GM04504 (cell line): ENCODE measurements around the gene LRRC3C.

Experiments
- DNase-seq: peaks from one replicate; pipeline ENCODE4 v3.0.0-alpha.2; 2012; ENCODE audit warnings: low read depth

The LRRC3C gene

DNA sequence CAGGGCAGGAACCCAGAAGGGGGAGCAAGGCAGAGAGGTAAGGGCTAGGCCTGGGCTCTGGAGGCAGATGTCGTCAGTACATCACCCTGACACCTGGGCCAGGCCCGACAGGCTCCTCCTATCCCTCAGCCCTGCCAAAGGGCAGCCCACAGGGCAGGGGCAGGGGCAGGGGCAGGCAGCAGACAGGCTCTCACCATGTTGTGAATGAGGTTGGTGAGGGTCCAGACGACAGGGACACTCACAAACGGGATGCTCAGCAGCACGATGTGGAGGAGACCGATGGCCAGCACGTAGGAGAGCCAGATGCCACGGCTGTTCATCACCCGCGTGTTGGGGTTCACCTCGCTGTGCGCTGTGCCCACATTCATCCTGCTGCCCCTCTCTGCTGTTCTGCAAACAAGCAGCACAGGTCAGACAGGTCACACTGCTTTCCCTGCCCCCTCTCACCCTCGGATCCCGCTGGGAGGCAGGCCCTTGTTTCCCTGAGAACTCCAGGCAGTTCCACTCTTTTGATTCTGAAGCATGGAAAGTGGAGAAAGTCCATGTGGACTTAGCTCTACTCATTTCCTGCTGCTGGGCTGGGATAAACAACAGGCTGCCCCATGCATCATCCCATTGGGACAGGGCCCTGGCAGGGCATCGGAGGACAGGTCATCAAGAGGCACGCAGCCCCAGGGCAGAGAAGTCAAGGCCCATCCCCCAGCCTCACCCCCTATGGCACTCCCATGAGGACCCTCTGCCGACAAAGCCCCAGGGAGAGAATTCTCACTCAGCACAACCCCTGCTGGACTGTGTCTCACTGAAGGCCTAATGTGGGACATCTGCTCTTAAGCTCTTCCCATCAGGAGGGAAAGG, 3.5 kb upstream of the LRRC3C start:
- DNase-seq, result no peak

- DNase-seq, result no peak
Measured at GRCh38 chr17:39924691-39925055, 2.9 kb upstream of the LRRC3C start.

GRCh38 chr17:39925282-39926134, 2.0 kb upstream of the LRRC3C start:
- DNase-seq, result no peak

GRCh38 chr17:39926135-39926587, 1.4 kb upstream of the LRRC3C start:
- no peak for DNase-seq

- DNase-seq, result no peak
Measured at GRCh38 chr17:39926588-39927100, 888 bp upstream of the LRRC3C start.

DNA sequence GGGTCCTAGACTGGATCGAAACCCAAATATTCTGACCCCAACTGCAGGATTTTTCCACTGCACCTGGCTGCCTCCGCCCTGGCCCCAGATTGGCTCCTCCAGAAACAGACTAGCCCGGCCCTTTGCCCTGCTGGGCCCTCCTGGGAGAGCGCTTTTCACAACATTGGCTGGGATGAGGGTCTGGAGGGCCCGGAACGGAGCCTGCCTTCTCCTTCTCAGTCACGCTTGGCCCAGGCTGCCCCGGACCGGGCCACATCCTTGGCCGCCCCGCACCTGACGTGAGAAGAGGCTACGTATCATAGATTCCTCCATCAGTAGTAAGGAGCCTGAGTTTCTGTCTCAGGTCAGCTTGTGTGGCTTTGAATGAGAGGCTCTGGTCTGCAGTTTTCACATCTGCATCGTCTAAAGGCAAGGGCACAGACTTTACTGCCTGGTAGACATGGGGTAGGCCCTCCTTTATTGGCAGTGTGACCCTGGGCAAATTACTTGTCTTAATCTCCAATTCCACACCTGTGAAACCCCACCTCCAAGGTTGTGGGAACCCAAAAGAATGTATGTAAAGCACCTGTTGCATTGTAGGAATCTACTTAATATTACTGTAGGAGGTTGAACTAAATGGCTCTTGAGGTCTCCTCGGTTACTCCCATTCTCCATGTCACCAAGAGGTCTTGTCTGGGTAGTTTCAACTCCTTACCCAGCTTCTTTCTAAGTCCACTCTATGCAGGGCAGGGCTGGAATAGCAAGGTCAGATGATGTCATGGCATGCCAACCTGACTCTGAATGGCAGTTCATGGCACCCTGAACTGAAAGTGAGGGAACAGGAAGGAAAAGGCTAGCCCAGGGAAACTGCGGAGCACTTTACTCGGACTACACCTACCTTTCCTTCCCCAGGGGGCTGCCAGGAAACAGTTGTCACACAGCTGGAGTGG, 661 bp downstream of the LRRC3C start:
- no peak for DNase-seq

- peak; percentile 75 for DNase-seq
Measured at GRCh38 chr17:39928858-39929645, 1.5 kb downstream of the LRRC3C start.

GRCh38 chr17:39929646-39930407, 2.3 kb downstream of the LRRC3C start:
- peak; percentile 43 for DNase-seq

DNA sequence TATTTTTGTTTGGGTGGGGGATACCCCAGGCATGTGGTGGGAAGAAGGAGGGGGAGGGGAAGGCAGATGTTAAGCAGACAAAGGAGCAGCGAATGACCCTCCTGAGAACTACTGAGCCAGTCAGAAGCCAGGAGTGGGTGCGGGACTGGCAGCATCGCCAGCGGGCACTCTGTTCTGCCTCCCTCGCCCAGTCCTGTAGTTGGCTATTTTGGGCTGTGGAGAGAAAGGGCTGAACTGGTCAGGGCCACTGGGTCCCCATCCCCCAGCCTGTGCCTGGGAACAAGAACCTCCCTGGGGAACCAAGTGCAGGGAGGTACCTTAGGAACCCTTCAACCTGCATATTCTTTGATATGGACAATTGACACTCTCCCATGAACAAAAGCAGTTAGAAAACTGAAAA, 6.4 kb downstream of the LRRC3C start:
- DNase-seq, result no peak

DNA sequence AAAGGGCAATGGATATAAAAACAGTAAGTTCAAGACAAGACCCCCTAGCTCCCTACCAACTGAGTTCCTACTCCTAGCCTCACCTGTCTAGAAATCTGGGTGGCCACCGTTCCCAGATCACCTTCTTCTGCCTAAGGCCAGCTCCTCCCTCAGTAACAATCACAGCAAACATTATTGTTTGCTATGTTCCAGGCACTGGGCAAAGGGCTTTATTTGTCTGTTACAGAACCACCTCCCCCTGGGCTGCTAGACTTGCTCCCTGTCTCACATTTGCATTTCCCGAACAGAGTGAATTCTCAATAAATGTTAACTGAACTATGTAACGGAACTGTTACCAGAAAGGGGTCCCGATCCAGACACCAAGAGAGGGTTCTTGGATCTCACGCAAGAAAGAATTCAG, 6.8 kb downstream of the LRRC3C start:
- DNase-seq, result no peak

DNA sequence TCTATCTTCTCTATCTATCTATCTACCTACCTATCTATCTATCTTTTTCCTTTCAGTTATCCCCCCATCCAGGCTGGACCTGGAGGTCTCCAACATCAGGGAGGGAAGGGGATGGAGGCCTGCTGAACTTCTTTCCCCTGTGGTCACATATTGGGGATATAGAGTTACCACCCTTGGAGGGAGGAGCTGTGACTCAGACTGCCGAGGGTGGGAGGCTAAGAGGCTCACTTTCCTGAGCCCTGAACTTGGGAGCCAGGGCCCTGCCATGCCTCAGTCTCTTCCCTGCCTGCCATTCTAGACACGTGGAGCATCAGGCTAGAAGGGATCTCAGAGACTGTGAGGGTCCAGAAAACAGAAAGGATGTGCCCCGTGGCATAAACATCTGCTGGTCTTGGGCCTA, 8.4 kb downstream of the LRRC3C start:
- DNase-seq, result no peak

GRCh38 chr17:39937447-39937846, 9.9 kb downstream of the LRRC3C start:
- DNase-seq, result no peak

DNA sequence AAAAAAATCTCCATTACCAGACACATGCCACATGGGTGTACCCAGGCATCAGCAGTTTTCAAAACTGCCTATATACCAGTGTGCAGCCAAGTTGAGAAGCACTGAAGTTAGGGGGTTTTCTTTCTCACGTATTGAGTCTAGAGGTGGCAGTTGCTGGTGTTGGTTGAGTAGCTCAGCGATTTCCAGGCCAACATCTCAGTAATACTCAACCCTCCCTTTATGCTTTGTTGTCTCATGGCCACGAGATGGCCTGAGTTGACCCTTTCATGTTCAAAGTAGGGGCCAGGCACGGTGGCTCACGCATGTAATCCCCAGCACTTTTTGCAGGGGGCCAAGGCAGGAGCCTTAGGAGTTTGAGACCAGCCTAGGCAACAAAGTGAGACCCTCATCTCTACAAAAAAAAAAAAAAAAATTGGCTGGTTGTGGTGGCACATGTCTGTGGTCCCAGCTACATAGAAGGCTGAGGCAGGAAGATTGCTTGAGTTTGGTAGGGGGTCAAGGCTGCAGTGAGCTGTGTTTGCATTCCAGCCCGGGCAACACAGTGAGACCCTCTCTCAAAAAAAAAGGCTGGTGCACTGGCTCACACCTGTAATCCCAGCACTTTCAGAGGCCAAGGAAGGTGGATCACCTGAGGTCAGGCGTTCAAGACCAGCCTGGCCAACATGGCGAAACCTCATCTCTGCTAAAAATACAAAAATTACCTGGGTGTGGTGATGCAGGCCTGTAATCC, 10.8 kb downstream of the LRRC3C start:
- no peak for DNase-seq

DNA sequence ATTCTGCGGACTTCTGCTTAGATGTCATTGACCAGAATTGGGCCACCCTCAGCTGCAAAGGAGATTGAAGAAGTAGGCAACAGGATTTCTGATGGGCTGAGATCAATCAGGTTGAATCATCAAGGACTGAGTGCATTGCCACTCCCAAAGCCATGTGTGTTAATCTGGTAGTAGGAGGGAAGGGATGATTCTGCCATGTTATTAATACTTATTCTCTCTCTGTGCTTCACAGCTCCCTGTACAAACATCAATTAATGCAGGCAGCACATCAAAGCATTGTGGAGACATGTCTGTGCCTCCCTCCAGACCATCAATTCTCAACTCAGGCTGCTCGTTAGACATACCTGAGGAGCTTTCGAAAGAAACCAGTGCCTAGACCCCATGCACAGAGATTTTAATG, 11.6 kb downstream of the LRRC3C start:
- no peak for DNase-seq

GRCh38 chr17:39939588-39940419, 12.3 kb downstream of the LRRC3C start:
- DNase-seq, result peak; percentile 73

DNA sequence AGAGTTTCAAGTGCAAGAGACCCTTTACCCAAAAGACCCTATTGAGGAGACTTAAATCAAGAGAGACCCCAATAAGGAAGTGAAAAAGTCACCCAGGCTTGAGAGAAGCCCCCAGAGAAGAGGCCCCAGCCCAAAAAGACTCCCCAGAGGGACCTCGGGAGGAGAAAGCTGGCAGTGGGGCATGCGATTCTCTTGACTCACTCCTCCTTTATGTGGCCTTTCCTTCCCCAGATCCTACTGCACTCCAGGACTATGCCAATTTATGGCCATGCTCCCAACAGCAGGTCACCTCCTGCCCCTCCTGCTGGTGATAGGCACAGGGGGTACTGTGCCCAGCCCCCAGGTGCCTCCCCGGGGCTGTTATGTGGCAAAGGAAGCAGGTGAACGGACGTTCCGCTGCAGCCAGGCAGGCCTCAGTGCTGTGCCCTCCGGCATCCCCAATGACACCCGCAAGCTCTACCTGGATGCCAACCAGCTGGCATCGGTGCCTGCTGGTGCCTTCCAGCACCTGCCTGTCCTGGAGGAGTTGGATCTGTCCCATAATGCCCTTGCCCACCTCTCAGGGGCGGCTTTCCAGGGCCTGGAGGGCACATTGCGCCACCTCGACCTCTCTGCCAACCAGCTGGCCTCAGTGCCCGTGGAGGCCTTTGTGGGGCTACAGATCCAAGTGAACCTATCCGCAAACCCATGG, 16.3 kb downstream of the LRRC3C start:
- DNase-seq, result no peak

- DNase-seq, result no peak
Measured at GRCh38 chr17:39944393-39944711, 16.8 kb downstream of the LRRC3C start.
